GM12892 (cell line): ENCODE measurements around the gene TLE3.

Source experiments
- POLR2A ChIP-seq: IDR thresholded peaks from 2 replicates; pipeline ENCODE4 v1.6.1; 2011; ENCODE audit warnings: low read depth, low read length, control low read depth
- POLR2AphosphoS5 ChIP-seq: IDR thresholded peaks from 2 replicates; pipeline ENCODE4 v1.6.1; 2011; ENCODE audit warnings: low read depth, low read length, control low read depth
- TAF1 ChIP-seq: IDR thresholded peaks from 2 replicates; pipeline ENCODE4 v1.6.1; 2011; ENCODE audit warnings: low read depth, mild to moderate bottlenecking, control low read depth, low read length, borderline replicate concordance

DNA sequence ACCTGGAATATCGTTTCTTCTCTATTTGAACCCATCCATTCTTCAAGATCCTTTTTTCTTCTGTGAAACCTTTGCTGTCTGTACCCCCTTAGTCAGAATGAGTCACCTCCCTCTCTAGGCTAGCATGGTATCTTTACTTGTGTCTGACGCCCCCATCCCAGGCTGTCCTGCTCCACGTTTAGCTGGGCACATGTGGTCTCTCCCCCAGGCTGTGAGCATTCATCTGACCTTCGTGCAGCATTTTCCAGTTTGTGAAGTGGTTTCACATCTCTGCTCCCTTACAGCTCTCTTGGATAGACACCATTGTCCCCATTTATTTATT lies 14.3 kb upstream of the TLE3 start:
- TF ChIP-seq POLR2A (no peak), TAF1 (no peak), POLR2AphosphoS5 (no peak)
